KG1 (cell line): ENCODE data around the gene MED27.
A peak's percentile ranks its signal among the peaks of the same experiment; 100 is the strongest.

ENCODE experiments used
- DNase-seq: peaks from one replicate; lab custom pipeline; 2025; lab: John Stamatoyannopoulos, UW

MED27 gene, protein sequence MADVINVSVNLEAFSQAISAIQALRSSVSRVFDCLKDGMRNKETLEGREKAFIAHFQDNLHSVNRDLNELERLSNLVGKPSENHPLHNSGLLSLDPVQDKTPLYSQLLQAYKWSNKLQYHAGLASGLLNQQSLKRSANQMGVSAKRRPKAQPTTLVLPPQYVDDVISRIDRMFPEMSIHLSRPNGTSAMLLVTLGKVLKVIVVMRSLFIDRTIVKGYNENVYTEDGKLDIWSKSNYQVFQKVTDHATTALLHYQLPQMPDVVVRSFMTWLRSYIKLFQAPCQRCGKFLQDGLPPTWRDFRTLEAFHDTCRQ

DNA sequence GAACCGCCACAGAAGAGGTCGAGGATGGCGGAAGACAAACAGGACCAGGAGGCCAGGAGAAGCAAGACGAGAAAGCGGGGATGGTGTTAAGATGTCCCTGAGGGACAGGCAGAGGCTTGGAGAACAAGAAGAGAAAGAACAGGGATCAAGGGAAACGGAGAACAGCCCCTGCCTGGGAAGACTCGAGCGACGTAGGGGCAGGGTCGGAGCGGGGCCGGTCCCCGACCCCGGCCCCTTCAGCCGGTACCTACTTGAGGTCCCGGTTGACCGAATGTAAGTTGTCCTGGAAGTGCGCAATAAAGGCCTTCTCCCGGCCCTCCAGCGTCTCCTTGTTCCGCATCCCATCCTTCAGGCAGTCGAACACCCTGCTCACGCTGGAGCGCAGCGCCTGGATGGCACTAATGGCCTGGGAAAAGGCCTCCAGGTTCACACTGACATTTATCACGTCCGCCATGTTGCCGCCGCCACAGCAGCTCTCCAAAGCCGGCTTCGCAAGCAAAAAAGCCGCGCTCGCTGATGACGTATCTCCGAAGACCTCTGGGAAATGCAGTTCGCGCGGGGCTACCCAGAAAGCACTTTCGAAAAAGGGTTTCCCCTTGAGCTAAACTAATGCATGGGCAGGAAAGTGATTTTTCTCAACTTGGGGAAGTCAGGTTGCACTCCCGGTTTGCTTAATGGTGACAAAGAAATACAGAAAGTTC lies at the start of gene MED27:
TSS of gene MED27 (minus strand) at position 477 of the 701 bp plus-strand sequence. CDS start at position 454, 23 bp downstream.
- peak; percentile 91 for DNase-seq

DNA sequence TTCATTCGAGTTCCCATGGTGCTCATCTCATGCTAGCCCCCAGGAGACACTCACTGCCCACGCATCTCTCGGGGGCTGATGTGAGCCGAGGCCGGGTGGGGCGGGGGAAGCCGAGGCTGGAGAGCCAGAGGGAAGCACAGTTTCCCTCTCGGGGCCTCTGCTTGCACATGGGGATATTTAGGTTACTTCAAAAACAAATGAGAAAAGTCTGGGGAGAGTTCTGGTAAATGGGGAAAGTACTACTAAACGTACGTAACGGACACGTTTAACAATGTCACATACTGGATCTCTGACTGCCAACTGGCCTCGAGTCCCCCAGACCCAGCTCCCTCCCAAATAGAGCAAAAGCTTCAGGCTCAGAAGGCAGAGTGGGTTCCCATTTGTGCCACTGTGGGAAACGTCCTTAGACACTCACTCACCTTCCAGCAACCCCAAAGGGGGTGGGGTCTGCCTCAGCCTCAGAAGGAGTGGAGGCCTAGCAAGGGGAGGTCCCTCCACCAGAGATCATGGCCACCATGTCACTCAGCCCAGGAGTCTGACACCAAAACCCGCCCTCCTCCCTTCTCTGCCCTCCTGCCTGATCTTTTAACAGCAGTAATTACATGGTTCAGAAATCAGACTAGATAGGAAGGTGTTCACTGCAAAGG lies 48.3 kb upstream of the MED27 start:
- DNase-seq, result no peak

DNA sequence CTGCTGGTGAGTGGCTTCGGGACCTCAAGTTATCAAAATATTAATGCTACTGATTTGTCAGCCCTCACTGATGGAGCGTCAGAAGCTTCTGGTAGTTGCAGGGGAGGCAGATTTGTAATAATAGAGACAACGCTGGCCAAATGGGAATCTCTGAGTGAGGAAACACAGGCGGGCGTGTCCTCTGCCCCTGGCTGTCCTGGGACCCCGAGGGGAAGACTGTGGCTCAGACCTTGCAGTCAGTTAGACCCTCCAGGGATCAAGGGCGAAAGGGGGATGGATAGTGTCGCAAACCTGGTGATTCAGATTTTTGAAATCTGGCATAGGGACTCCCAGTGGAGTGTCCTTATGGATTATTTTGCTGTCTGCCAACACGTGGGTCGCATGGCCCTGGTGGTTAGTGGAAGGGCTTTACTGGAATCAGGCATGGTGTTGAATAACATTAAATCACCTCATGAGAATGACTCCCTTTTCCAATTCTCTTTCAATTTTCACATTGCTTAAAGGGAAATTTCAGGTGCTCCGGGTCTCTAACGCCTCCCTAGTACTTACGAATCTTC lies 47.1 kb upstream of the MED27 start:
- DNase-seq, result no peak

DNA sequence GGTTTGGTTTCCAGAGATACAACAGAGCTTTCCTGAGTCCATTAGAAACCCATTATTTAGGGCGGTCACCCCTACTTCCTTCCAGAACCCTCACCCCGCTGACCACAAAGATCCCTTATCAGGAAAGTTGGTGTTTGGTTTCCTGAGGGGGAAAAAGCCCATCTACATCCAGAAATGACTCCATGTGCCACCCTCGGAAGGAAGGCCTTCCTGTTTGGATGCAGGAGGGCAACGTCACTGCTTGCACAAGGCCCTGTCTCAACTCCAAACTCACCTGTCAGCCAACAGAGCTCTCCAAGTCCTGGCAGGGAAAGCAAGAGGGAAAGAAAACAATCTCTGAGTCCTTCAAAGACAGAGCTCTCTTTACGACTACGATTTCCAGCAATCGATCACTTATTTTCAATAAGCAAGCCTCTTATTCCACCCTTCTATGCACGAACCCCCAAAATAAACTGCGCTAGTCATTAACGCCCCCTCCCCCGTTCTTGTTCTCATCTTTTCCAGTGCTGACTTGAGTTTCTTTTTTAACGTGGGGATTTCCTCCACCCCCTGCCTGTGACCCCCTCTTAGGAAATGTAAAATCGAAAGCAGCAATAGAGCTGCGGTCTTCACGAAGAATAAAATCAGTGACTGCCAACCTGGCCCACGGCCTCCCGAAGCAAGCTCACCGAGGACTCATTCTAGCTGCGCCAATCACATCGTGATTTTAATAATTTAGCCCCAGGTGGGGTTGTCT lies 46.4 kb upstream of the MED27 start:
- no peak for DNase-seq

DNA sequence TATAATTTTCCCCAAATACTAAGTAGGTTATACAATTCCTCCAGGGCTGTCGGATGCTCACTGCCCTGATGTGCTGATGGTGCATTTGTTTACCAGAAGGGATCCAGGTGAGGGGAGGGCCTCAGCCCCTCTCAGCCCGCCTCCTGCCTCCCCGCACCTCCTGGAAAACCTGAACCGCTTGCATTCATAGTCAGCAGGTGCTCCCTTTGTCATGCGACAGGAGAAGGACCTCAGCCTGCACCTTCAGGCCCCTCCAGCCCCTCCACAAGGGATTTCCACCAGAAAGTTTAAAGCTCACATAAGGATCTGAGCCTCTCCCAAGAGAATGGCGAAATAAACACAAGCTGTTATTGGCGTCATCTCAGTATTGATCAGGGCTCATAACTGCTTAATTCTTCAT lies 45.7 kb upstream of the MED27 start:
- no peak for DNase-seq

DNA sequence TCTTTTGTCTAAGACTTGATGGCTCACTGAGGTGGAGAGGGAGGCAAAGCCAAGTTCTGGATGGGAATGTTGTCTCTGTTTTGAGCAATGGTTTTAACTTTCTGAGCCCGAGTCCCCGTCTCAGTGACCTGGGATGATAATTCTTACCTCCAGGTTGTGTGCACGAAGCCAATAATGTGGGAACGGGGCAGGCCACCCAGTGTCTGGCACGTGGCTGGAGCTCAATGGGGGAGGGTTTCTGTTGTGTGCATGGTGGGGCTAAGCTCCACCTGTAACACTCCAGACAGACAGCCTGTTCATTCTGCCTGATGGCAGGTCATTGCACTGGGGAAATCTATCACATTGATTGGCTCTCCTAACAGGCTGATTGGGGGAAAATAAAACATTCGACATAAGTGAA lies 45.1 kb upstream of the MED27 start:
- no peak for DNase-seq

DNA sequence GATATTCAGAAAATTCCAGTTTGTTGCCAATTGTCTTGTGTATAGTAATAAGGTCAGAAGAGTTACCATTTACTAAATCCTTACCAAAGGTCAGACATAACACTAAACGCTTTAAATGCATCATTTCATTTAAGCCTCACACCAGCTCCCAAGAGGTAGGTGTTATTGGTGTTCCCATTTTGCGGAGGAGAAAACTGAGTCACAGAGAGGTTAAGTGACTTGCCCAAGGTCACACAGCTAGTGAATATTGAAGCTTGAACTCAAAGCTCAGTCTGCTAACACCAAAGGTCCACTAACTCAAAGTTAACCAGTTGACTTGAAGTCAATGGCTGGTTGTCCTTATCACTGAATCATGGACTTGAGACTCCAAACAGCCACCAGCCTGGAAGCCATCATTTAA lies 41.4 kb upstream of the MED27 start:
- DNase-seq, result no peak

DNA sequence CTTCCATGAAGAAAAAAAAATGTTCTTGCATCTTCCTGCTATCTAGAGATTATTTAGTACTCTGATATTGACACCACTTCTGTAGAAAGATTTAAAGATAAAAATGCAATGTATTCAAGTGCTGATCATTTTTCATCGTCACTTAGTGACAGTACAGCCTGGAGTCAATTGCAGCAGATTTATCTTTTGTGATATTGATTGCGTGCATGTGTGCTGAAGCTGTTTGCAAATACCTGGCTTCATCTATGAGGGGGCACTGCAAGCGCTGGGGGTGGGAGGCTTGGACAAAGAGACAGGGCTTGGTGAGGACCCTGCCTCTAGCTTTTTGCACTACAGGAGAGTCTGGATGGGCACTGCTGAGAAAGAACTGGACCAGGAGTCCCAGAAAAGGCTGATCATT lies 38.0 kb upstream of the MED27 start:
- no peak for DNase-seq

DNA sequence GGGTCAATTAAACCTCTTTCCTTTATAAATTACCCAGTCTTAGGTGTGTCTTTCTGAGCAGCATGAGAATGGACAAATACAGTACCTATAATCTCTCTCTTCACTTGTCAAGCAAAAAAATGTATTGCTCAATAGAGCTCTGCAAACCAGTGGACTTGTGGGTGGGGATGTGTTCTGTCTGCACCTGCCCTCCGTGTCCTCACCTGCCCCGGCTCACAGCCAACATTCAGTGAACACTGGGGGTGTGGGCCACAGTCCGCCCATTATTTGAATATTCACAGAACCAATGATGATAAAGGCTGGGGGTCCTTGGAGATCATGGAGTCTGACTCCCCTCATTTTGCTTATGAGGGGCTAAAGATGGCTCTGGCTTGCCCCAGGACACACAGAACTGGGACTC lies 36.9 kb upstream of the MED27 start:
- DNase-seq, result no peak

DNA sequence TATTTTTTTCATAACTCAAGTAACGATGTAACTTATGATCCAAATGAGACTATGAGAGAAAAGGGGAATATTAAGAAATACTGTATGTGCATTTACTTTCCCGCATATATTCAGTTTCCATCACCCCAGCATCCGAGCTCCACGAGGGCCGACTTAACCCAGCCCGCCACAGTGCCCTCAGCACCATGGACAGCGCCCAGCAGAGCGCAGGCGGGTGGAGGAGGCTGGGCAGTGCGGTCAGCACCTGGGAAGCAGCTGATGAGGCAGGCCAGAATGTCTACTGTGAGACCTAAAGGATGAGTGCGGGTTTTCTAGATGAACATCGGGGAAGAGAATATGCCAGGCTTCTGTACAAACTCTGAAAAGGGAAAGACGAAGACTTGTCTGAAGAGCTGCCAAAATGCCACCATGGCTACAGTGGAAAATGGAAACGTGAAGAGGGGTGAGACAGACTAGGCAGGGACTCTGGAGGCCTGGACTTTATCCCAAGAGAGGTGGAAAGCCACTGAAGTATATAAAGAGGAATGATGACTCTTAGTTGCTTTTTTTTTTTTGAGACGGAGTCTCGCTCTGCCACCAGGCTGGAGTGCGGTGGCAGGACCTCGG lies 34.5 kb upstream of the MED27 start:
- DNase-seq, result peak; percentile 4

DNA sequence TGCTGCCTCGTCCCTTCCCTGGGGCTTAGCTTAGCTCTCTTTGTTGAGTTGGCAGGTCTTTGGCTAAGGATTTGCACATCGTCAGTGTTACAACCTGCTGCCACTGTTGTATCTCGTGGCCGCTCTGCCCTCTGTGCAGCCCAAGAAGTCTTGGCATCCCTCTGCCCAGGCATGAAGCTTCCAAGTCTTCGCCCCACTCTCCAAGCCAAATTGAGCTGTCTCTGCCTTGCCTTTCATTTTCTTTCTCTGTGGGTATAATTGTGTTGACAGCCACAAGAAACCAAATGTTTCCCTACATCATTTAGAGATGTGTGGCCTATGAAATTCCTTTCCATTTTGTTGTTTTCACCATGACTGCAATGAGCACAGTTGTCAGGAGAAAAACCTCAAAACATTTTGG lies 29.6 kb upstream of the MED27 start:
- DNase-seq, result no peak

DNA sequence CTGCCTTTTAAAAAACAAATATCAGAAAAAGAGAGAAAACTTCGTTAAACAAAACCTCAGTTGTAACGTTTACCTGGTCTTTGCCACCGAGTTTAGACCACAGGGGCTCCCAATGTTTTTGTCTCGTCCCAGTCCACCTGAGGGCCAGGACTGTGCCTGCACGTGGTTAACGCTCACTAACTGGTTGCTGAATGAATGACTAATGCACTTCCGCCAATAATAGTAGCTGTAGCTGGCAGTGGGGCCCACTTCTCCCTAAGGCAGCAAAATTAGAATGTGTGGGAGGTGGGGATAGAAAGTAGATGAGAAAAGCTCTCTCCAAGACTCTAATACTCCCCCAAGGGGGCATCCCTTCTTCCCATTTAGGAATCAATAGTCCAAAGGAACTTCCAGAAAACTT lies 29.1 kb upstream of the MED27 start:
- no peak for DNase-seq

DNA sequence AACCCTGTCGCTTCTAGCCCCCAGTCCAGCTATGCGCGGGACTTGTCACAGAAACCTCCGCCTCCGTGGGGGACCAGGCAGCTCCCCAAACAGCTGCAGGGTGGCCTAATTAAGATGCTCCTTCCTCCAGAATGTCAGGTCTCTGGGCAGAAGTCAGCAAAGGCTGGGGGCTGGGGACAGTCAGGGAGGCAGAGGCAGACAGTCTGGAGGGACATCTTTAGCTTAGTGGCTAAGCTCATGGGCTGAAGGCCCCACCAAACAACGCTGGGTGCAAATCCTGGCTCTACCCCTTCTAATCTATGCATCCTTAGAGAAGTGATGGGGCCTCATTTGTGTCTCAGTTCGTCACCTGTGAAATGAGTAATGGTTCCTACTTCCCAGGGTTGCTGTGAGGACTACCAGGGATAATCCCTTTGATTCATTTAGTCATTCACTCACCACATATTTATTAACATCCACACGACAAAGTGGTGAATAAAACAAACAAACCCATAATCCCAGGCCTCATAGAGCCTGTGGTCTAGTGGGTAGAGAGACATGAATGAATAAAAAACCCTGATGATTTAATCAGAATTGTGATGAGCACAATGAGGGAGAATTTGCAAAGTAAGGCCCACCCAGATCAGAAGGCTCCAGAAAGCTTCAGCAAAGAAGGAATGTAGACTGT lies 20.2 kb upstream of the MED27 start:
- DNase-seq, result no peak

DNA sequence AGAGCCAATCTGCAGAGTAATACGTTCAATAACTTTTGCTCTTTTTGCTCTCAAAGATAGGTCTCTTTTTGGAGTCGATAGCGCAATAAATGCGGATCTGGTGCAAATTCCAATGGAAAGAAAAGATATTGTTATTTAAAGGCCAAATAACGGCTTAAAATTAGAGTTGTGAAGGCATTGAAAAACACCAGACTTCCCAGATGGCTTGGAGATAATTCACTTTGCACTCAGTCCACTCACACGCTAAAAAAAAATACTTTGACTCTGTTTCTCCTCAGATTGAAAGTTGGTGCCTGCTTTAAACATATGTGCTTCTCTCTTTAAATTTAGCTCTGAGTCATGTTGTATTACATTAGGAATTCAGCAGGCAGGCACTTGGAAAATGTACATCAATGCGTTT lies 19.5 kb upstream of the MED27 start:
- DNase-seq, result no peak

DNA sequence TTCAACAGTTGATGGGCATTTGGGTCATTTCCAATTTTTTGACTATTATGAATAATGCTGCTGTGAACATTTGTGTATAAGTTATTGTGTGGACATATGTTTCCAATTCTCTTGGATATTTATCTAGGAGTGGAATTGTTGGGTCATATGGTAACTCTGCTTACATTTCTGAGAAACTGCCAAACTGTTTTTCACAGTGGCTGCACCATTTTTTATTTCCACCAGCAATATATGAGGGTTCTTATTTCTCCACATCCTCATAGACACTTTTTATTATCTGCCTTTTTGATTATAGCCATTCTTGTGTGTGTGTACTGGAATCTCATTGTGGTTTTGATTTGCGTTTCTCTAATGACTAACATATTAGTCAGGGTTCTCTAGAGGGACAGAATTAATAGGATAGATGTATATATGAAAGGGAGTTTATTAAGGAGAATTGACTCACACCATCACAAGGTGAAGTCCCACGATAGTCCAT lies 14.7 kb upstream of the MED27 start:
- DNase-seq, result no peak

DNA sequence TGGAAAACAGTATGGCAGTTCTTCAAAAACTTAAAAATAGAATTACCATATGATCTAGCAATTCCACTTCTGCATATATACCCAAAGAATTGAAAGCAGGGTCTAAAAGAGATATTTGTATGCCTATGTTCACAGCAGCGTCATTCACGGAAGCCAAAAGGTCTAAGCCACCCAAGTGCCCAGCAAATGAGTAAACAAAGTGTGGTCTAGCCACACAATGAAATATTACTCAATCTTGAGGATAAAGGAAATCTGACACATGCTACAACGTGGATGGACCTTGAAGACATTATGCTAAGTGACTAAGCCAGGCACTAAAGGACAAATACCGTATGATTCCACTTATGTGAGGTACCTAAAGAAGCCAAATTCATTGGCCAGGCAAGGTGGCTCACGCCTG lies 11.1 kb upstream of the MED27 start:
- no peak for DNase-seq

DNA sequence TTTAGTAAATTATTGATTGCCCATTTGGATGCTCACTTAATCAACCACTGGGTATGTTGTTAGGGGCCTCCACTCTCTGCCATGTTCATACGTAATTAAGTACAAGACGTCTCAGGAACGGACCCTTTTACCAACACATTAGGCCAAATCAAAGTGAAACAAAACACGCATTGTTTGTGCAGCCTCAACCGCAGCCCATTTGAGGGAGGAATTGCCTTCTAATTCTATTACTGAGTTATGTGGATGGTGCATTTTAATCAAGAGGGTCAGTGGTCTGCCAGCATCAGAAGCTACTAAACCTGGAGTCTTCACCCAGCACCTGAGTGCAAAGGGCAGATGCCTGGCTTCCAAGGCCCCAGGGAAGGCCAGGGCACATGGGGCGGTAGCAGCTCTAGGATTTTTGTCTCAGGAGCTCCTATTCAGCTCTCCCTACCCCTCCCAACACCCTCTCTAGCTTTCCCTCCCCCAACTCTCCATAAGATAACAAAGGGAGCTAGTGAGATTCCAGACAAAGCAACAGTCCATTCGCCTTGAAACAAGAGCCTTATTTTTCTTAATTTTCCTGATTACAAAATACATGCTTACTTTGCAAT lies 7.9 kb upstream of the MED27 start:
- no peak for DNase-seq

DNA sequence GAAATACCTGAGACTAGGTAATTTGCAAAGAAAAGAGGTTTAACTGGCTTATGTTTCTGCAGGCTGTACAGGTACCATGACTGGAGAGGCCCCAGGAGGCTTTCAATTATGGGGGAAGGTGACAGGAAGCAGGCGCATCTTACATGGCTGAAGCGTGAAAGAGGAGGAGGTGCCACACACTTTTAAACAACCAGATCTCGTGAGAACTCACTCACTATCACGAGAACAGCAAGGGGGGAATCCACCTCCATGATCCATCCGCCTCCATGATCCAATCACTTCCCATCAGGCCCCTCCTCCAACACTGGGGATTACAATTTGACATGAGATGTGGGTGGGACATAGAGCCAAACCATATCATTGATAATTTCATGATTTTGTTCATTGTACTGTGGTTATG lies 2.5 kb upstream of the MED27 start:
- no peak for DNase-seq

DNA sequence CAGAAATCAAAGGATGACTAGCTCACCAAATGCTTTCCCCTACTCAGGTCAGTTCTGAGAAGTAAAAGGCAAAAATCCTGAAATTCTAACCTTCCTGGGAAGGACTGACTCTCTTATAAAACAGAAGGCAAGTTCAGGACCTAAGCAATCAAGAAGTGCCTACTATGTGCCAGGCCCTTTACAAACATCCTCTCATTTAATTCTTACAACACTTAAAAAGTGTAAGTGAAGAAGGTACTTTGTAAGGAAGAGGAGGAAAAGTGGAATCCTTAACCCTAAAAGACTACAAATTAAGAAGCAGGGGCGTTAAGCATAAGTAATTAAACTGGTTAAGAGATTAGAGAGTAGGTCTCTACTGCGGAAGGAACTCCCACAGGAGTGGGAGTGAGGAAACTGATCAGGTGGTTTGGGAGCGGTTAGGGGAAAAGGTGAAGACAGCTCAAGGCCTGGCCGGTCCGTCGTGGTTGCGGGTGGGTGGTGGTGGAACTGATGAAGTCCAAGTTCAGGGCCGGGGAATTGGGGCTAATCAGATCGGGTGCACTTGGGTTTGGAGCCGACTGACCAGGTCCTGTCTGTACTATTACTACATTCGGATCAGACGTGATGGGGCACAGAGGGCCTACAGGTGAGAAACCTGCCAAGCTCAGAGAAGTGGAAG lies 839 bp downstream of the MED27 start:
- DNase-seq, result no peak
